Neural cell (in vitro differentiated cells): ENCODE results near the gene RNF145. TPM values are rescaled to one million over a fixed set of nuclear protein-coding genes. Genes with fewer than 3 reads are reported as not detected.

Experiments used
- H2AFZ ChIP-seq: fragments of 200-600, 300-800 bp; sonication (generic), shearing (Covaris generic); 2 replicates; pipeline ENCODE4 v1.6.0; 2014; ENCODE audit warnings: low read depth, mild to moderate bottlenecking, antibody characterized with exemption, low read length, moderate library complexity
- H3F3A ChIP-seq: fragments of 200-600 bp; shearing (Covaris generic); 2 replicates; pipeline ENCODE4 v1.6.1; 2016; ENCODE audit warnings: mild to moderate bottlenecking, moderate library complexity, mixed read lengths, antibody characterized with exemption, low read length; ENCODE audit not compliant: insufficient read depth, poor library complexity, severe bottlenecking
- H3K27ac ChIP-seq: fragments of 200-600, 300-800 bp; sonication (generic), shearing (Covaris generic); 2 replicates; pipeline ENCODE4 v1.5.1; 2014; ENCODE audit warnings: mild to moderate bottlenecking, low read length, moderate library complexity
- H3K27me3 ChIP-seq: fragments of 300-800, 200-600 bp; sonication (generic), shearing (Covaris generic); 2 replicates; pipeline ENCODE4 v1.6.0; 2014; ENCODE audit warnings: mild to moderate bottlenecking, low read depth, low read length, moderate library complexity; ENCODE audit not compliant: insufficient read depth
- H3K36me3 ChIP-seq: fragments of 300-800, 200-600 bp; sonication (generic), shearing (Covaris generic); 2 replicates; pipeline ENCODE4 v1.5.1; 2014; ENCODE audit warnings: mild to moderate bottlenecking, antibody characterized with exemption, low read length, moderate library complexity; ENCODE audit not compliant: insufficient read depth
- H3K4me2 ChIP-seq: fragments of 300-800, 200-600 bp; sonication (generic), shearing (Covaris generic); 2 replicates; pipeline ENCODE4 v1.6.0; 2014; ENCODE audit warnings: mild to moderate bottlenecking, low read length
- H3K4me3 ChIP-seq: fragments of 300-800, 200-600 bp; sonication (generic), shearing (Covaris generic); 2 replicates; pipeline ENCODE4 v1.5.1; 2014; ENCODE audit warnings: mild to moderate bottlenecking, low read length, moderate library complexity
- H3K79me2 ChIP-seq: fragments of 200-600 bp; shearing (Covaris generic); replicated peaks from 2 replicates; pipeline ENCODE4 v1.6.0; 2014; ENCODE audit warnings: mild to moderate bottlenecking, low read length, moderate library complexity; ENCODE audit not compliant: insufficient read depth
- H3K9ac ChIP-seq: fragments of 300-800, 200-600 bp; sonication (generic), shearing (Covaris generic); 2 replicates; pipeline ENCODE4 v1.6.1; 2016; ENCODE audit warnings: mild to moderate bottlenecking, low read length, mixed read lengths
- H3K9me2 ChIP-seq: fragments of 200-600 bp; shearing (Covaris generic); 2 replicates; pipeline ENCODE4 v1.6.1; 2016; ENCODE audit warnings: mild to moderate bottlenecking, low read length, mixed read lengths; ENCODE audit not compliant: insufficient read depth
- H3K9me3 ChIP-seq: fragments of 200-600, 300-800 bp; sonication (generic), shearing (Covaris generic); 2 replicates; pipeline ENCODE4 v1.6.1; 2016; ENCODE audit warnings: mild to moderate bottlenecking, mixed run types, low read length, moderate library complexity, mixed read lengths
- H4K20me1 ChIP-seq: fragments of 200-600 bp; shearing (Covaris generic); 2 replicates; pipeline ENCODE4 v1.6.1; 2016; ENCODE audit warnings: mild to moderate bottlenecking, mixed run types; ENCODE audit not compliant: insufficient read depth
- CTCF ChIP-seq: fragments of 450-650 bp; IDR thresholded peaks from 2 replicates; pipeline ENCODE4 v1.5.1; 2014; ENCODE audit warnings: antibody characterized with exemption, mild to moderate bottlenecking, moderate library complexity; ENCODE audit not compliant: poor library complexity, severe bottlenecking
- EP300 ChIP-seq: fragments of 450-650 bp; conservative IDR thresholded peaks from 2 replicates; pipeline ENCODE4 v1.6.1; 2014; ENCODE audit warnings: antibody characterized with exemption, mild to moderate bottlenecking, moderate library complexity; ENCODE audit not compliant: poor library complexity, severe bottlenecking
- EZH2 ChIP-seq: fragments of 200-600, 300-800 bp; shearing (Covaris generic), sonication (generic); IDR thresholded peaks from 2 replicates; pipeline ENCODE4 v1.6.1; 2014; ENCODE audit warnings: antibody characterized with exemption, low read length, borderline replicate concordance, mild to moderate bottlenecking; ENCODE audit not compliant: insufficient read depth, poor library complexity, severe bottlenecking
- MXI1 ChIP-seq: fragments of 450-650 bp; conservative IDR thresholded peaks from 2 replicates; pipeline ENCODE4 v1.6.1; 2014; ENCODE audit warnings: antibody characterized with exemption, mild to moderate bottlenecking; ENCODE audit not compliant: poor library complexity, severe bottlenecking
- POLR2AphosphoS5 ChIP-seq: IDR thresholded peaks from 2 replicates; pipeline ENCODE4 v1.6.1; 2012
- RAD21 ChIP-seq: fragments of 450-650 bp; conservative IDR thresholded peaks from 2 replicates; pipeline ENCODE4 v1.6.1; 2014; ENCODE audit warnings: antibody characterized with exemption, mild to moderate bottlenecking, moderate library complexity
- REST ChIP-seq: IDR thresholded peaks from 2 replicates; pipeline ENCODE4 v1.6.1; 2012; ENCODE audit warnings: borderline replicate concordance
- SMC3 ChIP-seq: fragments of 450-650 bp; conservative IDR thresholded peaks from 2 replicates; pipeline ENCODE4 v1.6.1; 2014; ENCODE audit warnings: antibody characterized with exemption, mild to moderate bottlenecking, moderate library complexity; ENCODE audit not compliant: poor library complexity
- TAF1 ChIP-seq: IDR thresholded peaks from 2 replicates; pipeline ENCODE4 v1.6.1; 2012; ENCODE audit warnings: low read depth
- polyA plus RNA-seq: library from polyadenylated mRNA; depleted of rRNA; stranded (reverse); fragments of >200 nt; gene quantifications from 2 replicates; pipeline ENCODE4 v1.2.3, GENCODE V29; 2014

Gene RNF145
- polyA plus RNA-seq, 1 donor from 2014 or later = 52.4 TPM

- no peak overlapping the region for H3K4me3 ChIP-seq
- H3K9me3 ChIP-seq = no peaks in the 10 kb centered on the region
- TF ChIP-seq MXI1 = no peak
- no peak for TF ChIP-seq TAF1
- TF ChIP-seq RAD21 = no peak
- no peak for TF ChIP-seq REST
- peaks cover 2% of the 10 kb centered on the region for H3K79me2 ChIP-seq
- no peak overlapping the region for H2AFZ ChIP-seq
- no peaks in the 10 kb centered on the region for H3K27me3 ChIP-seq
- H3K9ac ChIP-seq = no peak overlapping the region
- no peaks in the 10 kb centered on the region for H3K9me2 ChIP-seq
- H3F3A ChIP-seq = no peaks in the 10 kb centered on the region
- H3K4me2 ChIP-seq = no peak overlapping the region
- H3K36me3 ChIP-seq = peaks cover 5% of the 10 kb centered on the region
- no peaks in the 10 kb centered on the region for H4K20me1 ChIP-seq
- no peak overlapping the region for H3K27ac ChIP-seq
These were observed 30.4 kb downstream of the RNF145 start for GRCh38 chr5:159178978-159179377.

GRCh38 chr5:159175547-159175946 is 33.8 kb downstream of the RNF145 start:
- TF ChIP-seq SMC3 (no peak), RAD21 (no peak), EP300 (no peak), REST (no peak), POLR2AphosphoS5 (no peak), CTCF (no peak), MXI1 (no peak), TAF1 (no peak), EZH2 (no peak)
- Histone ChIP-seq H3K79me2 (no peaks in the 10 kb centered on the region), H3K27ac (no peak overlapping the region)

More at GRCh38 chr5:159175547-159175946, 33.8 kb downstream of the RNF145 start:
- Histone ChIP-seq H4K20me1 (no peaks in the 10 kb centered on the region), H3K4me3 (no peak overlapping the region), H3K9me2 (no peaks in the 10 kb centered on the region), H2AFZ (no peak overlapping the region), H3F3A (no peaks in the 10 kb centered on the region), H3K4me2 (no peak overlapping the region), H3K27me3 (no peaks in the 10 kb centered on the region), H3K9me3 (no peaks in the 10 kb centered on the region), H3K36me3 (peaks cover 5% of the 10 kb centered on the region), H3K9ac (no peak overlapping the region)
